ENCODE measurements around the gene DUOX1.

The DUOX1 gene

DNA sequence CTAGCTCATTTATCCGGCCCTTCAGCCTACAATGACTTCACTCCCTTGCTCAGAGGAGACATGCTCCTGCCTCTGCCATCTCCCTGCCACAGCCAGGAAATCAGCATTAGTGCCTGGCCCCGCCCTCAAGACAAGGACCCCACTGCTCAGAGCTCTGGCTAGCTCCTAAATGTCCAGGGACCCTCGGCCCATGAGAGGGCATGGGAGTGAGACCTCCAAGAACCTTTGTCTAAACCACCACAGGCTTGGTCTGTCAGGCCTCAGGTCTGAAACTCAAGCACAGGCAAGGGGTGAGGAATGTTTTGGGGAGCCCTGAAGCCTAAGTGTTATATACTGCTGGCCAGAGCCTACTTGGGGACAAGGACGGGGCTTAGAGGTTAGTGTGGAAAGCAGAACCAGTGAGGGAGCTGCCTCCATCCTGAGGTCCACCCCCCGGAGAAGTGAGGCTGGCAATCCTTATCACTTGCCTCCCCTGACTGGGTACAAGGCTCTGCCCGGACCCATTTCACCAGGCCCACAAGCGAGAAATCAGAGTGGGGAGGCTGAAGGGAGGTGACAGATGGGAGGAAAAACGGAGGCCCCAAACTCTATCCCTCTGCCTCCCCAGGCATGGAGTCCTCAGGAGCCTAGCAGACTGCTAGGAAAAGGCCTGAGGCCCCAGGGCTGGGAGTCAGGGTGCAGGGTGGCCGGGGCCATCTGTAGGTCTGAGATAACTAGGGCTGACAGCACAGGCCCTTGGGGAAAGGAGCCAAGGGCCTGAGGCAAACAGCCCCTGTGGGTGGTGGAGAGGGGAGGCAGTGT is 39.2 kb downstream of the DUOX1 start:
- no peak for DNase-seq (ENCODE audit: low spot score)

GRCh38 chr15:45169608-45170480 is 40.0 kb downstream of the DUOX1 start:
- no peak for DNase-seq (ENCODE audit: low spot score)

GRCh38 chr15:45171912-45172311 is 42.1 kb downstream of the DUOX1 start:
- no peak for DNase-seq (ENCODE audit: low spot score)

- no peak for DNase-seq (ENCODE audit: low spot score)
These were observed 44.3 kb downstream of the DUOX1 start for GRCh38 chr15:45174069-45174468.

- no peak for DNase-seq (ENCODE audit: low spot score)
These were observed 44.8 kb downstream of the DUOX1 start for GRCh38 chr15:45174577-45174976.

- no peak for DNase-seq (ENCODE audit: low spot score)
These were observed 47.5 kb downstream of the DUOX1 start for GRCh38 chr15:45177285-45177684.

- DNase-seq (ENCODE audit: low spot score), result no peak
These were observed 49.6 kb downstream of the DUOX1 start for GRCh38 chr15:45179221-45179985.

DNA sequence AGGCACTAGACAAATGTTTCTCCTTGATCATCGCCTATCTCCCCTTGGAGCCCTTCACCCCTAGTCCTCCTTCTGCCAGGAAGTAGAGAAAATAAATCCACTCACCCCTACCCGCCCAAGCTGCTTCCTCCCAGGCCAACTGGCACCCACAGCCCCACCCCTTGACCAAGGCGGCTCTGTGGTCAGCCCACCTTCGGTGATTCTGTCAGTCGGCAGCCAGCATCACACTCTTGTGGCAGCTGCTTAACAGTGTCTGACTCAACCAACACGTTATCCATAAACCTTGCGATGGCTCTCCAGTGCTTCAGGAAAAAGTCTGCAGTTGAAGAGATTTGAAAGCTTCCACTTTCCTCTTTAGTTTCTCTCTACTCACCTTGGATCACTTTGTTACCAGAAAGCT is 50.4 kb downstream of the DUOX1 start:
- DNase-seq (ENCODE audit: low spot score), result no peak

GRCh38 chr15:45180648-45181436 is 51.0 kb downstream of the DUOX1 start:
- DNase-seq (ENCODE audit: low spot score), result no peak

GRCh38 chr15:45181491-45182285 is 51.9 kb downstream of the DUOX1 start:
- DNase-seq (ENCODE audit: low spot score), result no peak

GRCh38 chr15:45182996-45183395 is 53.2 kb downstream of the DUOX1 start:
- DNase-seq (ENCODE audit: low spot score), result no peak

GRCh38 chr15:45183511-45183910 is 53.7 kb downstream of the DUOX1 start:
- no peak for DNase-seq (ENCODE audit: low spot score)

GRCh38 chr15:45184562-45185041 is 54.8 kb downstream of the DUOX1 start:
- no peak for DNase-seq (ENCODE audit: low spot score)

DNA sequence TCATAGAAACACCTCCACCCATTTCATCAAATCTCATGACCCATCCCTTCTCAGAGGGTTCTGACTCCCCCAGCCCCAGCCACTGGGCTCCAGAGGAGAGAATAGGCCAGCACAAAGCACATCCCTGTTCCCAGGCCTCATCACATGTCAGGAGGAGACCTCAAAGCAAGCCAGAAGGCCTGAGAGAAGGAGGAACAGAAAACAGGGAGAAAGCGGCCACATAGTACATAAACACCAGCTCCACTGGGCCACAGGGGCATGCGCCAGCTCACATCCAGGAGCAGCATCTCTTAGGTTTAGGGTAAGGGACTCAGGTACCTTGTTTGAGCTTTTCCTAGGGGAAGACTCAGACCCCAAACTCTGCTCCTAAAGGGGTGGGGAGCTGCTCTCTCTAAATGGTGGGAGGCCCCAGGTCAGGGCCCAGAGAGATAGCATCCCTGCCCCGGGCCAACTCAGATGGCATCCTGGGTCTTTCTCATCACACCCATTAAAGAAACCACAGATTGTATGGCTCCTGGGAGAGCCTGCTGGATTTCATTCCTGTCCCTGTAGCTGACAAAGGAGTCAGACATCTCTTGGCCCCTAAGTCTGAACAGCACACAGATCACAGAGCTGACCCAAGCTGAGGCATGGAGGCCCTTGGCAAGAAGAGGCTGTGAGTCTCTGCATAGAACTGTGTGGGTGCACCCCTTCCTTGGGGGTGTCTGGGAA is 55.4 kb downstream of the DUOX1 start:
- no peak for DNase-seq (ENCODE audit: low spot score)

- DNase-seq (ENCODE audit: low spot score), result no peak
These were observed 56.3 kb downstream of the DUOX1 start for GRCh38 chr15:45185903-45186770.

DNA sequence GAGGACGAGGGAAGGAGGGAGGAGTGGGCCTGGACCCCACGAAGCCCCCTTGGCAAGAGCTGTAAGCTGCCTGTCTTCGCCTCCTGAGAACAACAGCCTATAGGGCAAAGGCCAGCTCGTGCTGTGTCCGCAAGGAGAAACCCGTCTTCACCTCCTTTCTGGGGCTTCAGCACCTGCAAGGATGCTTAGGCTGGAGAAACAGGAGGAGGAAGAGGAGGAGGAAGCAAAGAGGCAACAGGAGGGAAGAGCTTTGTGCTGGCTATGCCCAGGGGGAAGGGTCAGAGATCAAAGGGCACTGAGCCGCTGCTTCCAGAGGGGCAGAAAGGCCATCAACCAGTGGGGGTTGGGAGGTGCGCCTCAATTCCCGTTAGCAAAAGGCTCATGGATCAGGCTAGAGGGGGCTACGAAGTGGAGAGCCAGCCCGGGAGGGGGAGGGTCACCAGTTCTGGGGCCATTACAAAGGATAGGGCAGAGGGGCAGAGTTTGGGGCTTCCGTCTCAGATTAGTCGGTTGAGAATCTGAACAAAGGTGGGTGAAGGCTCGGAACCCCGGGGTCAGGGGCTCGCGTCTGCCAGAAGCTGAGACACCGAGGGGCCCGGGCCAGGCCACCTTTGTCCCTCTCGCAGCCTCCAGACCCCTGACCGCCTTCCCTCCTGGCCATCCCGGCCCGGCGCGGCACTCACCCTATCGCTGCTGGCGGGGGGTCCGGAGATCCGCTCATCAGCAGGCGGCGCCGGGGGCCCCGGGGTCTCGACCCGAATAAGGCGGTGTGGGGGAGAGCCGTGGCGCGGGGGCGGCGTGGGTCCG is 57.2 kb downstream of the DUOX1 start:
- DNase-seq (ENCODE audit: low spot score), result no peak

DNA sequence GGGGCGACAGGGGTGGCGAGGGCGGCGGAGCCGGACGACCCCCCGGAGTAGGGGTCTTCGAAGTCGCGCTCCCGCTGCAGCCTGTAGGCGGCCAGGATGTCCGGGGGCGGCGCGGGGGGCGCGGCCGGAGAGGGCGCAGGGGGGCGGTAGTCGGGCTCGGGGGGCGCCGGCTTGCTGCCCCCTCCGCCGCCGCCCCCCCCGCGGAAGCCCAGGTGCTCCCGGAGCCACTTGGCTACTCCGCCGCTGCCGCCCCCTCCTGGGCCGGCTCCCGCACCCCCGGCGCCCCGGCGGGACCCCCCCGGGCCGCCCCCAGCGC is 57.7 kb downstream of the DUOX1 start:
- no peak for DNase-seq (ENCODE audit: low spot score)
